Pons (tissue), 1 donor: ENCODE results near the gene CACHD1.

Experiments
- DNase-seq: peaks from one replicate; pipeline ENCODE4 v3.0.0-alpha.2; 2016; ENCODE audit warnings: low spot score

CACHD1 gene

GRCh38 chr1:64550510-64550909 is 80.6 kb downstream of the CACHD1 start:
- DNase-seq = no peak

GRCh38 chr1:64550946-64551605 is 81.1 kb downstream of the CACHD1 start:
- DNase-seq = no peak

- no peak for DNase-seq
These were observed 83.4 kb downstream of the CACHD1 start for GRCh38 chr1:64553285-64553684.

GRCh38 chr1:64555947-64556346 is 86.0 kb downstream of the CACHD1 start:
- DNase-seq = no peak

- DNase-seq = no peak
These were observed 92.1 kb downstream of the CACHD1 start for GRCh38 chr1:64561993-64562392.

- DNase-seq = no peak
These were observed 94.1 kb downstream of the CACHD1 start for GRCh38 chr1:64563958-64564565.

GRCh38 chr1:64564891-64565290 is 95.0 kb downstream of the CACHD1 start:
- no peak for DNase-seq

- no peak for DNase-seq
These were observed 97.7 kb downstream of the CACHD1 start for GRCh38 chr1:64567426-64568170.

GRCh38 chr1:64568171-64568450 is 98.2 kb downstream of the CACHD1 start:
- no peak for DNase-seq

GRCh38 chr1:64569411-64569810 is 99.5 kb downstream of the CACHD1 start:
- DNase-seq = no peak

GRCh38 chr1:64570267-64570855 is 100.4 kb downstream of the CACHD1 start:
- DNase-seq = no peak

GRCh38 chr1:64572222-64572900 is 102.4 kb downstream of the CACHD1 start:
- DNase-seq = no peak

GRCh38 chr1:64574301-64574700 is 104.4 kb downstream of the CACHD1 start:
- DNase-seq = no peak

GRCh38 chr1:64575881-64576676 is 106.2 kb downstream of the CACHD1 start:
- DNase-seq = no peak

GRCh38 chr1:64578270-64578973 is 108.5 kb downstream of the CACHD1 start:
- no peak for DNase-seq

GRCh38 chr1:64579767-64580166 is 109.8 kb downstream of the CACHD1 start:
- DNase-seq = no peak

- no peak for DNase-seq
These were observed 111.4 kb downstream of the CACHD1 start for GRCh38 chr1:64581135-64581842.

GRCh38 chr1:64581843-64582185 is 111.9 kb downstream of the CACHD1 start:
- DNase-seq = no peak

GRCh38 chr1:64584479-64584878 is 114.5 kb downstream of the CACHD1 start:
- no peak for DNase-seq

GRCh38 chr1:64588876-64589275 is 118.9 kb downstream of the CACHD1 start:
- DNase-seq = no peak

GRCh38 chr1:64590316-64590715 is 120.4 kb downstream of the CACHD1 start:
- no peak for DNase-seq
